HEK293 (cell line): ENCODE measurements around the gene LCN9.
"Not testable (repeated sequence)": the region's sequence is repeated elsewhere in the genome, so short reads cannot be mapped to it uniquely, and the experiment has no call there.

Experiments used
- CTCF ChIP-seq: fragments of 450-650 bp; formaldehyde crosslinking; IDR thresholded peaks from 2 replicates; pipeline ENCODE4 v1.5.1; 2016; ENCODE audit warnings: missing biosample characterization, missing genetic modification characterization
- GLIS2 ChIP-seq: fragments of 450-650 bp; formaldehyde crosslinking; IDR thresholded peaks from 2 replicates; pipeline ENCODE4 v1.5.1; 2016; ENCODE audit warnings: missing biosample characterization, missing genetic modification characterization
- KLF10 ChIP-seq: fragments of 450-650 bp; IDR thresholded peaks from 2 replicates; pipeline ENCODE4 v1.5.1; 2018; ENCODE audit warnings: missing biosample characterization, mild to moderate bottlenecking, missing genetic modification characterization
- REST ChIP-seq: fragments of 450-650 bp; formaldehyde crosslinking; IDR thresholded peaks from 2 replicates; pipeline ENCODE4 v1.5.1; 2016; ENCODE audit warnings: missing biosample characterization, missing genetic modification characterization
- SALL2 ChIP-seq: fragments of 450-650 bp; formaldehyde crosslinking; IDR thresholded peaks from 2 replicates; pipeline ENCODE4 v1.5.0; 2017; ENCODE audit warnings: missing biosample characterization, mild to moderate bottlenecking, missing genetic modification characterization, borderline replicate concordance
- YY1 ChIP-seq: fragments of 450-650 bp; formaldehyde crosslinking; IDR thresholded peaks from 2 replicates; pipeline ENCODE4 v1.5.1; 2018; ENCODE audit warnings: missing biosample characterization, missing genetic modification characterization
- ZBTB48 ChIP-seq: fragments of 450-650 bp; formaldehyde crosslinking; IDR thresholded peaks from 2 replicates; pipeline ENCODE4 v1.5.1; 2016; ENCODE audit warnings: missing biosample characterization, missing genetic modification characterization
- ZBTB7A ChIP-seq: fragments of 450-650 bp; formaldehyde crosslinking; IDR thresholded peaks from 2 replicates; pipeline ENCODE4 v1.5.1; 2016; ENCODE audit warnings: low read depth, missing biosample characterization, missing genetic modification characterization
- ZNF157 ChIP-seq: fragments of 450-650 bp; formaldehyde crosslinking; IDR thresholded peaks from 2 replicates; pipeline ENCODE4 v1.5.1; 2016; ENCODE audit warnings: missing biosample characterization, missing genetic modification characterization
- ZNF585B ChIP-seq: fragments of 450-650 bp; formaldehyde crosslinking; IDR thresholded peaks from 2 replicates; pipeline ENCODE4 v1.5.1; 2016; ENCODE audit warnings: missing biosample characterization, missing genetic modification characterization
- ZNF626 ChIP-seq: fragments of 450-650 bp; sonication (Bioruptor Pico); formaldehyde crosslinking; IDR thresholded peaks from 2 replicates; pipeline ENCODE4 v1.5.1; 2018; ENCODE audit warnings: missing biosample characterization, missing genetic modification characterization, inconsistent platforms
- ZNF629 ChIP-seq: fragments of 450-650 bp; formaldehyde crosslinking; IDR thresholded peaks from 2 replicates; pipeline ENCODE4 v1.5.1; 2017; ENCODE audit warnings: missing biosample characterization, missing genetic modification characterization
- ZNF830 ChIP-seq: fragments of 450-650 bp; IDR thresholded peaks from 2 replicates; pipeline ENCODE4 v1.5.0; 2018; ENCODE audit warnings: missing biosample characterization, missing genetic modification characterization, low read depth, mild to moderate bottlenecking, moderate library complexity

- not testable (repeated sequence) for TF ChIP-seq ZNF830 (tag by site-specific recombination); ZNF585B (tag by site-specific recombination); CTCF (tag by site-specific recombination); REST (tag by site-specific recombination); KLF10 (tag by site-specific recombination); ZBTB7A (tag by site-specific recombination); ZNF157 (tag by site-specific recombination); YY1; ZBTB48 (tag by site-specific recombination); GLIS2 (tag by site-specific recombination); ZNF626; SALL2 (tag by site-specific recombination); ZNF629
Measured at GRCh38 chr9:135672786-135673185, 9.7 kb downstream of the LCN9 start.
